Body of pancreas (tissue), 4 donors: ENCODE results near the gene AUTS2. TPM values are rescaled to one million over a fixed set of nuclear protein-coding genes. Genes with fewer than 3 reads are reported as not detected.

Experiments
- ATAC-seq: fragments of 150-250 bp; one replicate; pipeline ENCODE4 v1.9.1; 2016
- DNase-seq, 4 donors: peaks; one replicate each; pipeline ENCODE4 v3.0.0-alpha.2; 2019
- H3K27ac ChIP-seq, 4 donors: fragments of 200-600 bp; sonication (generic); 1 replicate in 3 of 4; 2 replicates in 1 of 4; pipeline versions ENCODE4 v1.5.1 to v1.6.1; 2016 to 2019; ENCODE audit warnings: mild to moderate bottlenecking in 1 of 4, mixed read lengths in 1 of 4, moderate library complexity in 1 of 4
- H3K27me3 ChIP-seq, 2 donors: fragments of 200-600 bp; sonication (generic); one replicate each; pipeline ENCODE4 v1.6.0; 2016; ENCODE audit warnings: mild to moderate bottlenecking in 1 of 2
- H3K36me3 ChIP-seq, 2 donors: fragments of 200-600 bp; sonication (generic); replicated peaks in 1 of 2; 2 replicates each; pipeline ENCODE4 v1.5.1; 2016; ENCODE audit warnings: low read depth in 2 of 2; ENCODE audit not compliant: insufficient read depth in 1 of 2
- H3K4me1 ChIP-seq: fragments of 200-600 bp; sonication (generic); one replicate; pipeline ENCODE4 v1.6.0; 2016
- H3K4me3 ChIP-seq, 2 donors: fragments of 200-600 bp; sonication (generic); 1 replicate in 1 of 2; 2 replicates in 1 of 2; pipeline ENCODE4 v1.5.1; 2016 to 2019
- H3K9me3 ChIP-seq, 3 donors: fragments of 200-600 bp; sonication (generic); 1 replicate in 2 of 3; 2 replicates in 1 of 3; pipeline ENCODE4 v1.5.1; 2016
- POLR2A ChIP-seq, 3 donors: fragments of 450-650 bp; IDR thresholded peaks; one replicate each; pipeline ENCODE4 v1.6.1; 2016; ENCODE audit warnings: antibody characterized with exemption in 3 of 3, mild to moderate bottlenecking in 2 of 3
- WGBS, 2 donors: methylation state at CpG; one replicate each; pipeline ENCODE4 v1.1.5; 2017; 5-methylcytosine and 5-hydroxymethylcytosine counted together
- intact Hi-C: fragments of 100-400 bp; cut with DNase I; formaldehyde crosslinking; loops from one replicate; pipeline ENCODE4 v1.15.1; 2023
- total RNA-seq, 2 donors: library from RNA; depleted of rRNA; stranded (reverse); fragments of >200 nt; gene quantifications; one replicate each; pipeline ENCODE4 v1.1.0, GENCODE V29; 2016
- TF ChIP-seq, protein P1 (sequence below), 7 experiments: fragments of 450-650 bp in 4 of 7; fragments of 200-600 bp in 3 of 7; sonication (generic) in 3 of 7; IDR thresholded peaks; one replicate each; pipeline ENCODE4 v1.5.1; 2016 to 2019; ENCODE audit warnings: antibody characterized with exemption in 7 of 7

AUTS2 gene
- total RNA-seq, 2 donors from 2014 or later = 11.7 to 18.5 TPM

DNA sequence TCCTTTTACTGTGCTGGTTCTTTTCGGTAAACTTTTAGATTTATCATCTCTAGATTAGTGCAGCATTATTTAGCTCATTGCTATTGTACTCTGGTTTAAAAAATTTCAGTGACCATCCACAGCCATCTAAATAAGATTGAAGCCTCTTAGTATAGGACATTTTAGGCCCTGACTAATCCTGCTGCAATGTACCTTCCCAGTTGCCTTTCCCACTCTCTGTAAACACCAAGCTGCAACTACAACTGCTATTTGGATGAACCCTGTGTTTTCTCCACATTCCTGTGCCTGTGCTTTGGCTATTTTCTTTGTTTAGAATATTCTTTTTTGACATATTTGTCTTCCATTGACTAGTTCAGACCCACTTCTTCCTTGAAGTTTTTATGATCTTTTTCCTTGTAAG lies 314.6 kb downstream of the AUTS2 start:
- H3K27ac ChIP-seq = no peak overlapping the region
- no peak overlapping the region for H3K4me3 ChIP-seq
- no peaks in the 10 kb centered on the region for H3K36me3 ChIP-seq
- 64 to 66% methylated on average over 1 of the region's 1 CpG for WGBS, 2 donors
- ATAC-seq (no peak), DNase-seq (no peak)
- no peaks in the 10 kb centered on the region for H3K27me3 ChIP-seq
- no peaks in the 10 kb centered on the region for H3K9me3 ChIP-seq
- no peak for TF ChIP-seq POLR2A (IDR thresholded peaks at IDR 0.05)
- TF ChIP-seq, protein P1, sequence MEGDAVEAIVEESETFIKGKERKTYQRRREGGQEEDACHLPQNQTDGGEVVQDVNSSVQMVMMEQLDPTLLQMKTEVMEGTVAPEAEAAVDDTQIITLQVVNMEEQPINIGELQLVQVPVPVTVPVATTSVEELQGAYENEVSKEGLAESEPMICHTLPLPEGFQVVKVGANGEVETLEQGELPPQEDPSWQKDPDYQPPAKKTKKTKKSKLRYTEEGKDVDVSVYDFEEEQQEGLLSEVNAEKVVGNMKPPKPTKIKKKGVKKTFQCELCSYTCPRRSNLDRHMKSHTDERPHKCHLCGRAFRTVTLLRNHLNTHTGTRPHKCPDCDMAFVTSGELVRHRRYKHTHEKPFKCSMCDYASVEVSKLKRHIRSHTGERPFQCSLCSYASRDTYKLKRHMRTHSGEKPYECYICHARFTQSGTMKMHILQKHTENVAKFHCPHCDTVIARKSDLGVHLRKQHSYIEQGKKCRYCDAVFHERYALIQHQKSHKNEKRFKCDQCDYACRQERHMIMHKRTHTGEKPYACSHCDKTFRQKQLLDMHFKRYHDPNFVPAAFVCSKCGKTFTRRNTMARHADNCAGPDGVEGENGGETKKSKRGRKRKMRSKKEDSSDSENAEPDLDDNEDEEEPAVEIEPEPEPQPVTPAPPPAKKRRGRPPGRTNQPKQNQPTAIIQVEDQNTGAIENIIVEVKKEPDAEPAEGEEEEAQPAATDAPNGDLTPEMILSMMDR (IDR thresholded peaks at IDR 0.05) = no peak
- no peaks in the 10 kb centered on the region for H3K4me1 ChIP-seq
- intact Hi-C loops = no loop called here

DNA sequence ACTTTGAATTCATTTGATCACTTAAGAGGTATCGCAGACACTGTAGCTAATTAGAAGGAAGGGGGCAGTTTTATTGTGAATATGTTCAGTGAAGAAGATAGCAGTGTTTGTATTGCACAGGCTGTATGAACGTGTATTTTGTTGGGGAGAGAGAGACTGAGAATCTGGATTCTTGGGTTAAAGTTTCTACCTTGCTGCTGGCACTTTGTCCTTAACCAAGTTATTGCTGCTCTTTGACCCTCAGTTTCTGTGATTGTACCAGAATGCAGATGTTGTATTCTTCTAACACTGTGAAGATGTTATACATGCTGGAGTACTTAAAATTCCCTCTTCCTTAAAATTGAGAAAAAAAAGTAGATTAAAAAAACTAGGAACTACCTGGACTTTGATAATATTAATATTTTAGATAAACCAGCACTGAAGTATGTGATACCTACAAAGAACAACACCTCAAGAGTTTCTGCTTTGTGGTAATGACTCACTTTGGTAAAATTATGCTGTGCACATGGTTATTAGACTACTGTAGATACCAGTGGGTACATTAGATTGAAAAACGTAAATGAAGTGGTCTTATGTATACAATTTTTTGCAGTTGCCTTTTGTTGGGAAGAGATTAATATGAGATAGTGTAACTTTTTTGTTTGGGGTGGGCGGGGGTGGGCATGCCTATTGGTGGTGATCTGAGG lies 321.3 kb downstream of the AUTS2 start:
- intact Hi-C loops = no loop called here
- Histone ChIP-seq H3K9me3 (no peaks in the 10 kb centered on the region), H3K27me3 (no peaks in the 10 kb centered on the region), H3K4me1 (no peaks in the 10 kb centered on the region), H3K36me3 (no peaks in the 10 kb centered on the region), H3K4me3 (no peak overlapping the region), H3K27ac (no peak overlapping the region)
- WGBS, 2 donors = 68 to 70% methylated on average over 4 of the region's 4 CpGs
- DNase-seq (no peak), ATAC-seq (no peak)
- no peak for TF ChIP-seq POLR2A (IDR thresholded peaks at IDR 0.05)
- TF ChIP-seq, protein P1 (IDR thresholded peaks at IDR 0.05) = no peak

DNA sequence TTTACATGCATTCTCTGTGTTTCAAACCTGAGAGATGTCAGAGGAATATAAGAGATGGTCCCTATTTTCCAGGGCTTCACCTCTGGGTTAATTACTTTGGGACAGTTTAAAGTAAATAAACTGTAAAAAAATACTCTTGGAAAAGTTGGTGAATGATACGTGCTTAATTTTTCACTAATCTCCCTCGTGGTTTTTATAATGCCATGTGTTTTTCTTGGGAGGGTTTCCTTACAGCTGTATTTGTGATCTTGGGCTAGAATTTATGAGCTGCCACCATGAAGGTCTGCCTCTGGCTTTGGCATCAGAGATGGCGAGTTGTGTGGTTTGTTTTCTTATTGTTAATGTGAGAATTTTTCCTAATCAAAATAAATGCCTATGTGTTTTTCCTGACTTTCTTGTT lies 322.5 kb downstream of the AUTS2 start:
- Histone ChIP-seq H3K27me3 (no peaks in the 10 kb centered on the region), H3K36me3 (no peaks in the 10 kb centered on the region), H3K27ac (no peak overlapping the region), H3K4me3 (no peak overlapping the region), H3K9me3 (no peaks in the 10 kb centered on the region), H3K4me1 (no peaks in the 10 kb centered on the region)
- WGBS, 2 donors = 69 to 79% methylated on average over 3 of the region's 3 CpGs
- DNase-seq = no peak
- TF ChIP-seq, protein P1 (IDR thresholded peaks at IDR 0.05) = no peak
- no peak for TF ChIP-seq POLR2A (IDR thresholded peaks at IDR 0.05)
- ATAC-seq = no peak
- intact Hi-C loops = no loop called here

DNA sequence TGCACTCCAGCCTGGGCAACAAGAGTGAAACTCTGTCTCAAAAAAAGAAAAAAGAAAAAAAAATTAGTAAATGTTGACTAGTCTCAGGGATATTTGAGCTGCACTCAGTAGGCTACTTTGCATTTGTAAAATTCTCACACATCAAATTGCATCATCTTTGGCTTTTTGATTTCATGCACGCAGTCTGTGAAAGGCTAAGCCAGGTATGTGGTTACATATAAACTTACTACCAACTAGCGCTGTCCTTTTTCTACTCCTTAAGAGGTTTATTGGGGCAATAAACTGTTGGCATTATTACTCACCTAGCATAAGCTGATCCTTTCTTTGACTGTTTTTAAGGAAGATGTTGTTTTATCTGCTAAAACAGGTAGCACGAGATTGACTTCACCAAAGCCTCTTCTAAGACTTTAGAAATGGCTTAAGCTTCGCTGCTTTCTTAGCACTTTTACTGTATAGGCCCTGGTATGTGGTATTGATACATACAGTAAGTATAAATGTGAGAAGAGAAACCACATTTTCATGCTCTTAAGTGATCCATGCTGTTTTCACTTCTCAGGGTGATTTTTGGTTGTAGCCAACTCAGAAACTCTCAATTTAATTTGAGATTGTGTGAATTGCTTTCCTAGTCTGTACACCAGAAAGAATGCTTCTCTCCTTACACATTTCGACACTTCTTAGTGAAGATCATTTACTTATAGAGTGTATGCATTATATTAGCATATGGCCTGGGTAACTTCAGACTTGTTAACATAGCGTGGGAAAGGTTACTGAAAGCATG lies 323.9 kb downstream of the AUTS2 start:
- intact Hi-C loops = no loop called here
- ATAC-seq = no peak

More for the DNA sequence above, 323.9 kb downstream of the AUTS2 start:
- Histone ChIP-seq H3K27me3 (no peaks in the 10 kb centered on the region), H3K36me3 (no peaks in the 10 kb centered on the region), H3K4me1 (no peaks in the 10 kb centered on the region), H3K4me3 (no peak overlapping the region), H3K9me3 (no peaks in the 10 kb centered on the region), H3K27ac (no peak overlapping the region)
- WGBS, 2 donors = 73 to 74% methylated on average over 6 of the region's 6 CpGs
- DNase-seq = no peak
- TF ChIP-seq, protein P1 (IDR thresholded peaks at IDR 0.05) = no peak
- no peak for TF ChIP-seq POLR2A (IDR thresholded peaks at IDR 0.05)
